Hepatocyte (in vitro differentiated cells): ENCODE results near the gene WASF3. TPM values are rescaled to one million over a fixed set of nuclear protein-coding genes. Genes with fewer than 3 reads are reported as not detected.

Source experiments
- DNase-seq: peaks from one replicate; pipeline ENCODE4 v3.0.0-alpha.2; 2016; ENCODE audit warnings: low spot score
- H2AFZ ChIP-seq: fragments of 200-600 bp; sonication (generic); 2 replicates; pipeline ENCODE4 v1.6.0; 2016; ENCODE audit warnings: antibody characterized with exemption, mild to moderate bottlenecking
- H3K27ac ChIP-seq: fragments of 200-600 bp; sonication (generic); 2 replicates; pipeline ENCODE4 v1.5.1; 2016; ENCODE audit warnings: mild to moderate bottlenecking
- H3K27me3 ChIP-seq: fragments of 200-600 bp; sonication (generic); 2 replicates; pipeline ENCODE4 v1.6.1; 2016
- H3K36me3 ChIP-seq: fragments of 200-600 bp; sonication (generic); replicated peaks from 2 replicates; pipeline ENCODE4 v1.5.1; 2016; ENCODE audit warnings: low read depth; ENCODE audit not compliant: insufficient read depth
- H3K4me1 ChIP-seq: fragments of 200-600 bp; sonication (generic); 2 replicates; pipeline ENCODE4 v1.5.1; 2016; ENCODE audit warnings: mild to moderate bottlenecking, moderate library complexity; ENCODE audit not compliant: insufficient read depth
- H3K4me2 ChIP-seq: fragments of 200-600 bp; sonication (generic); 2 replicates; pipeline ENCODE4 v1.6.0; 2016
- H3K4me3 ChIP-seq: fragments of 200-600 bp; sonication (generic); 2 replicates; pipeline ENCODE4 v1.5.1; 2016; ENCODE audit warnings: mild to moderate bottlenecking
- H3K79me2 ChIP-seq: fragments of 200-600 bp; sonication (generic); 2 replicates; pipeline ENCODE4 v1.6.0; 2017; ENCODE audit warnings: mild to moderate bottlenecking
- H3K9me2 ChIP-seq: fragments of 200-600 bp; sonication (generic); replicated peaks from 2 replicates; pipeline ENCODE4 v1.6.0; 2017; ENCODE audit warnings: mild to moderate bottlenecking; ENCODE audit not compliant: insufficient read depth
- H3K9me3 ChIP-seq: fragments of 200-600 bp; sonication (generic); 2 replicates; pipeline ENCODE4 v1.5.1; 2016; ENCODE audit warnings: low read depth, mild to moderate bottlenecking
- H4K20me1 ChIP-seq: fragments of 200-600 bp; sonication (generic); 2 replicates; pipeline ENCODE4 v1.6.0; 2016; ENCODE audit warnings: mild to moderate bottlenecking; ENCODE audit not compliant: insufficient read depth, poor library complexity, severe bottlenecking
- EZH2 ChIP-seq: fragments of 200-600 bp; sonication (generic); IDR thresholded peaks from 2 replicates; pipeline ENCODE4 v1.6.1; 2016; ENCODE audit warnings: antibody characterized with exemption, mild to moderate bottlenecking, borderline replicate concordance
- EZH2phosphoT487 ChIP-seq: fragments of 200-600 bp; sonication (generic); IDR thresholded peaks from one replicate; pipeline ENCODE4 v1.6.1; 2018; ENCODE audit warnings: antibody characterized with exemption, mild to moderate bottlenecking, low read depth, moderate library complexity; ENCODE audit not compliant: unreplicated experiment, severe bottlenecking
- WGBS: methylation state at CpG from one replicate; pipeline ENCODE4 v1.1.6; 2016; ENCODE audit warnings: low lambda C conversion rate; ENCODE audit errors: missing lambda C conversion rate; 5-methylcytosine and 5-hydroxymethylcytosine counted together
- polyA plus RNA-seq: library from polyadenylated mRNA; unstranded; fragments of >200 nt; fragmentation: Nextera tagmentation; extraction: Ambion mirVana; gene quantifications from 2 replicates; pipeline ENCODE4 v1.2.1, GENCODE V29; 2016
- total RNA-seq: library from RNA; depleted of rRNA; stranded (reverse); fragments of >200 nt; gene quantifications from 2 replicates; pipeline ENCODE4 v1.2.3, GENCODE V29; 2014
- TF ChIP-seq, protein P1 (sequence below): fragments of 200-600 bp; sonication (generic); IDR thresholded peaks from 2 replicates; pipeline ENCODE4 v1.5.1; 2016; ENCODE audit warnings: antibody characterized with exemption, mild to moderate bottlenecking; ENCODE audit not compliant: poor library complexity

Gene WASF3
- total and polyA plus RNA-seq, 2 experiments from 2014 or later = 10.4 to 17.8 TPM

DNA sequence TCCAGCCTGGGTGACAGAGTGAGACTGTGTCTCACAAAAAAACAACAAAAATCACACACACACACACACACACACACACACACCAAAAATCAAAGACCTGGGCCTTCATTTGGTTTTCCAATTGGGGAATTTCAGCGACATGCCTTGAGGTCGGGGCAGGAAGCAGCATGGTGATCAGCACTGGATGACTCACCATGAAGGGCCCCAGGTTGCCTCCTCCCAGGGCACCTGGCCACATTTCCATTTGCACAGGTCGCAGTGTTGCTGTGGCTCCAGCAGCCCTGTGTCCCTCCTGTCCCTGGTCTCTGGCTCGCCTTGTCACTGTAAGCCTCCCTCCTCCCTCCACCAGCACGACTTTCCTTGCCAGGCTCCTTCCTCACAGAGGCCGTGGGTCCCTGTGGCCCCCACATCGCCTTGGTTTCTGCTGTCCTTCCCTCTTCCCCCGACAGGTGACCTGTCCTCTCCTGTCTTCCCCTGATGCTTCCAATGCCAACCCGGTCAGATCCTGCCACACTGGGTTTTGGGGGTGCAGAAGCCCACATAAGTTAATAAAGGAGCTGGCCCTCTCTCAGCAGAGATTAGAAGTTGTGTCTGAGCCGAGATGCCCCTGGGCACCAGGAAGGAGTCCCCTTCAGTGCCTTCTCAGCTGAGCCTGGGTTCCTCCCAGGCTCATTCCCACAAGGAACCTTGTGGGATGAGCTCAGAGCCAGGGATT, 136.4 kb downstream of the WASF3 start:
- no peak for DNase-seq
- H3K36me3 ChIP-seq = no peaks in the 10 kb centered on the region
- H3K9me2 ChIP-seq = no peaks in the 10 kb centered on the region
- no peaks in the 10 kb centered on the region for H4K20me1 ChIP-seq
- H3K27me3 ChIP-seq = no peaks in the 10 kb centered on the region
- H3K27ac ChIP-seq = no peak overlapping the region
- no peak overlapping the region for H3K4me3 ChIP-seq
- H3K9me3 ChIP-seq = no peaks in the 10 kb centered on the region
- H3K4me2 ChIP-seq = no peak overlapping the region
- TF ChIP-seq EZH2phosphoT487 (no peak), EZH2 (no peak)
- TF ChIP-seq, protein P1, sequence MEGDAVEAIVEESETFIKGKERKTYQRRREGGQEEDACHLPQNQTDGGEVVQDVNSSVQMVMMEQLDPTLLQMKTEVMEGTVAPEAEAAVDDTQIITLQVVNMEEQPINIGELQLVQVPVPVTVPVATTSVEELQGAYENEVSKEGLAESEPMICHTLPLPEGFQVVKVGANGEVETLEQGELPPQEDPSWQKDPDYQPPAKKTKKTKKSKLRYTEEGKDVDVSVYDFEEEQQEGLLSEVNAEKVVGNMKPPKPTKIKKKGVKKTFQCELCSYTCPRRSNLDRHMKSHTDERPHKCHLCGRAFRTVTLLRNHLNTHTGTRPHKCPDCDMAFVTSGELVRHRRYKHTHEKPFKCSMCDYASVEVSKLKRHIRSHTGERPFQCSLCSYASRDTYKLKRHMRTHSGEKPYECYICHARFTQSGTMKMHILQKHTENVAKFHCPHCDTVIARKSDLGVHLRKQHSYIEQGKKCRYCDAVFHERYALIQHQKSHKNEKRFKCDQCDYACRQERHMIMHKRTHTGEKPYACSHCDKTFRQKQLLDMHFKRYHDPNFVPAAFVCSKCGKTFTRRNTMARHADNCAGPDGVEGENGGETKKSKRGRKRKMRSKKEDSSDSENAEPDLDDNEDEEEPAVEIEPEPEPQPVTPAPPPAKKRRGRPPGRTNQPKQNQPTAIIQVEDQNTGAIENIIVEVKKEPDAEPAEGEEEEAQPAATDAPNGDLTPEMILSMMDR = no peak
- no peaks in the 10 kb centered on the region for H3K79me2 ChIP-seq
- H3K4me1 ChIP-seq = no peaks in the 10 kb centered on the region
- WGBS = 85% methylated on average over 10 of the region's 10 CpGs
- no peak overlapping the region for H2AFZ ChIP-seq

DNA sequence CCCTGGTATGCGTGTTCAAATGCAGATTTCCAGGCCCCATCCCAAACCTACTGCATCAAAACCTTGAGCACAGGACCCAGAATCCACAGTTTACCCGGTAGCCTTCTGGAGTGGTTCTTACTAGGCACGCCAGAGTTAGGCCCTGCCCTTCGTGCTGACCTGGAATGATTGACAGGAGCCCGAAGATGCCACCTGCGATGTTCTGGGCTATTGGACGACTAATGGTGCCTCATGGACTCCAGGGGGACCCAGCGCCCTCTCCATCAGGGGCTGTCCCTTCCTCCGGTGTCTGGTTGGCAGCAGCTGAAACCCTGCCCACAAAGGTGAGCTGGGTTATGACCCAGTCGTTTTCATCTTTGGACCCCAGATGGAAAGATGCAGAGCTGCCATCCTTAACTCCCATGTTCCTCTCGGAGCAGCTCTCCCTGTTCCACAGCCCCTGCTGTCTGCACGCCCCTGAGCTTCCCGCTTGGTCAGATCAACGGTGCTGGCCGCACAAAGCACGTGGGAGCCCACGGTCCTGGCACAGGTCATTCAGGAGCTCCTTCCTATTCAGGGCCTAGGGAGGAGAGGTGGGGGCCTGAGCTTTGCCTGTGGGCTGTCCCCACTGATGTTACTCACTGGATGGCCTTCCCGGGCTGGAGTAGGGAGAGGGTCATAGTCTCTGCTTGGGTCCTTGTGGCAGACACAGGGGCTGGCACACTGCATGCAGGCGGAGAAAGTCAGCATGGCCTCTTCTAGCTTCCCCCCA, 137.3 kb downstream of the WASF3 start:
- Histone ChIP-seq H3K27me3 (no peaks in the 10 kb centered on the region), H4K20me1 (no peaks in the 10 kb centered on the region), H3K27ac (no peak overlapping the region), H3K79me2 (no peaks in the 10 kb centered on the region), H3K4me1 (no peaks in the 10 kb centered on the region), H3K4me2 (no peak overlapping the region), H2AFZ (no peak overlapping the region), H3K36me3 (no peaks in the 10 kb centered on the region), H3K9me3 (no peaks in the 10 kb centered on the region), H3K9me2 (no peaks in the 10 kb centered on the region), H3K4me3 (no peak overlapping the region)
- no peak for DNase-seq
- 94% methylated on average over 19 of the region's 19 CpGs for WGBS
- TF ChIP-seq, protein P1 = no peak
- no peak for TF ChIP-seq EZH2phosphoT487
- TF ChIP-seq EZH2 = no peak

DNA sequence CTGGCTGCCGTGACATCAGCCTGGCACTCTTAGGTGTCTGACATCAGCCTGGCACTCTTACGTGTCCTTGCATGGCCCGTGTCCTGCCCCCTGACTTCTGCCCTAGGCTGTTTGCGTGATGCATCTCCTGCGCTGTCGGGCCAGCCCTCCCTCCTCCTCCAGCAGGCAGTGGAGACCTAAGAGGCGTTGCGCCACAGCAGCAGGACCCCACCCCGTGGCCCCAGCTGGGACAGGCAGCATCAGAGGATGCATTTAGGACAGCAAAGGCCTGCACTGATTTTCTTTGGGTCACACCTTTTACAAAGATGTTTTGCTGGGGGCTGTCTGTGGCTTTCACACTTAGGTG, 137.8 kb downstream of the WASF3 start:
- Histone ChIP-seq H4K20me1 (no peaks in the 10 kb centered on the region), H3K9me3 (no peaks in the 10 kb centered on the region), H3K27me3 (no peaks in the 10 kb centered on the region), H3K4me2 (no peak overlapping the region), H3K4me1 (no peaks in the 10 kb centered on the region), H3K79me2 (no peaks in the 10 kb centered on the region), H2AFZ (no peak overlapping the region), H3K4me3 (no peak overlapping the region), H3K27ac (no peak overlapping the region), H3K36me3 (no peaks in the 10 kb centered on the region), H3K9me2 (no peaks in the 10 kb centered on the region)
- WGBS = 86% methylated on average over 9 of the region's 9 CpGs
- DNase-seq = no peak
- TF ChIP-seq, protein P1 = no peak
- TF ChIP-seq EZH2phosphoT487 (no peak), EZH2 (no peak)
